HepG2 (cell line): ENCODE measurements around the gene NINL. TPM values are rescaled to one million over a fixed set of nuclear protein-coding genes. Genes with fewer than 3 reads are reported as not detected.

Source experiments
- ATAC-seq: fragments of 200-7000 bp; cut with Tn5 transposase; 3 replicates; pipeline ENCODE4 v1.9.1; 2020; ENCODE audit warnings: mild to moderate bottlenecking, moderate library complexity
- BruUV-seq: library from RNA; stranded (reverse); fragments of 400-500 nt; replicated peaks from 2 replicates; lab custom pipeline; 2021; lab: Mats Ljungman, UMichigan
- CTCF ChIA-PET: fragments of 300-600 bp; formaldehyde crosslinking; extraction: SDS; loops from one replicate; lab custom pipeline; 2021; ENCODE audit warnings: low total read pairs, inconsistent platforms, low intra/inter-chr PET ratio; lab: Yijun Ruan, JAX
- POLR2A ChIA-PET: fragments of 350-600 bp; sonication (Branson Sonifier 250); formaldehyde crosslinking; loops from one replicate; lab custom pipeline; 2020; ENCODE audit warnings: antibody characterized with exemption, inconsistent platforms; lab: Yijun Ruan, JAX
- DNase-seq: peaks from one replicate; pipeline ENCODE4 v3.0.0-alpha.2; 2015; ENCODE audit warnings: low spot score
- FAIRE-seq: peaks from 3 replicates; lab custom pipeline; 2011; peaks lifted over from hg19 to GRCh38; lab: Jason Lieb, UNC
- H2AFZ ChIP-seq: one replicate; pipeline ENCODE4 v1.6.1; 2011; ENCODE audit warnings: low read length, inconsistent platforms
- H3K27ac ChIP-seq: fragments of 300-600 bp; 3 replicates; pipeline ENCODE4 v1.8.0; 2011; ENCODE audit warnings: mixed run types, mild to moderate bottlenecking, mixed read lengths, low read length, inconsistent platforms; ENCODE audit not compliant: insufficient read depth; ENCODE audit errors: extremely low read length
- H3K27me3 ChIP-seq, 2 experiments: fragments of 200-600 bp in 1 of 2; 2 replicates in 1 of 2; 3 replicates in 1 of 2; pipeline versions ENCODE4 v1.6.0 to v1.8.0; 2011; ENCODE audit warnings: low read length in 2 of 2, mild to moderate bottlenecking in 2 of 2, moderate library complexity in 2 of 2, inconsistent platforms in 1 of 2; ENCODE audit not compliant: insufficient read depth in 2 of 2, control insufficient read depth in 1 of 2
- H3K36me3 ChIP-seq, 2 experiments: fragments of 200-600 bp in 1 of 2; replicated peaks in 1 of 2; 2 replicates in 1 of 2; 3 replicates in 1 of 2; pipeline versions ENCODE4 v1.5.1 to v1.8.0; 2011; ENCODE audit warnings: low read length in 2 of 2, inconsistent platforms in 1 of 2; ENCODE audit not compliant: insufficient read depth in 2 of 2, control insufficient read depth in 1 of 2
- H3K4me1 ChIP-seq: 2 replicates; pipeline ENCODE4 v1.5.1; 2012; ENCODE audit warnings: low read length, inconsistent platforms; ENCODE audit not compliant: insufficient read depth
- H3K4me2 ChIP-seq: 2 replicates; pipeline ENCODE4 v1.6.0; 2011; ENCODE audit warnings: low read depth, low read length, inconsistent platforms
- H3K4me3 ChIP-seq, 3 experiments: fragments of 200-600 bp in 1 of 3; sonication (generic), shearing (Covaris generic) in 1 of 3; replicated peaks in 1 of 3; 2 replicates each; pipeline ENCODE4 v1.5.1; 2011 to 2016; ENCODE audit warnings: low read length in 3 of 3, inconsistent platforms in 2 of 3, low read depth in 2 of 3, mild to moderate bottlenecking in 2 of 3, control low read depth in 1 of 3, mixed read lengths in 1 of 3; ENCODE audit not compliant: insufficient read depth in 1 of 3
- H3K79me2 ChIP-seq: one replicate; pipeline ENCODE4 v1.6.1; 2011; ENCODE audit warnings: low read length, inconsistent platforms; ENCODE audit not compliant: insufficient read depth
- H3K9ac ChIP-seq: 2 replicates; pipeline ENCODE4 v1.6.0; 2011; ENCODE audit warnings: mild to moderate bottlenecking, low read depth, low read length, inconsistent platforms; ENCODE audit not compliant: insufficient read depth
- H3K9me3 ChIP-seq: 2 replicates; pipeline ENCODE4 v1.5.1; 2012; ENCODE audit warnings: mild to moderate bottlenecking, low read length
- H4K20me1 ChIP-seq: 2 replicates; pipeline ENCODE4 v1.6.0; 2011; ENCODE audit warnings: inconsistent platforms, mild to moderate bottlenecking, low read length, moderate library complexity; ENCODE audit not compliant: insufficient read depth
- HOXA5 ChIP-seq: sonication (generic); formaldehyde crosslinking; IDR thresholded peaks from 2 replicates; pipeline ENCODE4 v1.4.0; 2020; ENCODE audit warnings: missing genetic modification reagents
- SCMH1 ChIP-seq: sonication (generic); formaldehyde crosslinking; IDR thresholded peaks from 2 replicates; pipeline ENCODE4 v1.9.0; 2021; ENCODE audit warnings: missing genetic modification reagents, mild to moderate bottlenecking, borderline replicate concordance
- SIN3A ChIP-seq: IDR thresholded peaks from 2 replicates; pipeline ENCODE4 v1.6.1; 2011; ENCODE audit warnings: low read depth, mild to moderate bottlenecking, control low read depth, low read length, borderline replicate concordance
- ZKSCAN1 ChIP-seq: fragments of 150-350 bp; IDR thresholded peaks from 2 replicates; pipeline ENCODE4 v1.6.1; 2014; ENCODE audit warnings: low read length
- ZNF644 ChIP-seq: IDR thresholded peaks from 2 replicates; pipeline ENCODE4 v1.6.1; 2016; ENCODE audit warnings: low read depth
- WGBS: methylation state at CpG from one replicate; pipeline ENCODE4 v1.1.6; 2017; ENCODE audit warnings: low lambda C conversion rate; 5-methylcytosine and 5-hydroxymethylcytosine counted together
- in situ Hi-C: cut with HindIII; loops from 2 replicates; pipeline ENCODE4 v1.10.0; 2017; ENCODE audit warnings: low pct_unique_long_range_greater_than_20kb; ENCODE audit not compliant: extremely low pct_ligation_motif_present
- intact Hi-C: fragments of 100-400 bp; cut with micrococcal nuclease; formaldehyde crosslinking; loops from one replicate; pipeline ENCODE4 v1.10.0; 2022; ENCODE audit not compliant: unreplicated experiment
- polyA plus RNA-seq, 8 experiments: library from polyadenylated mRNA; depleted of rRNA in 3 of 8; stranded (reverse) in 7 of 8; unstranded in 1 of 8; fragments of >200 nt; fragmentation: Illumina TruSeq in 4 of 8; extraction: Trizol in 4 of 8; gene quantifications; 2 replicates each; pipeline versions ENCODE4 v1.2.1 to v1.2.3, GENCODE V29; 2011 to 2016; ENCODE audit warnings: low read depth in 4 of 8, missing spikeins in 1 of 8, mixed read lengths in 1 of 8; ENCODE audit not compliant: insufficient read depth in 1 of 8
- total RNA-seq, 5 experiments: library from RNA; depleted of rRNA; stranded (reverse); fragments of >200 nt; fragmentation: Illumina TruSeq; extraction: Trizol; gene quantifications; 2 replicates each; pipeline ENCODE4 v1.2.3, GENCODE V29; 2016; ENCODE audit warnings: low read depth in 1 of 5

Gene NINL
- total and polyA plus RNA-seq, 2 of the 13 experiments (the other 11 are each of a cell fraction or from before 2014, with no cell fraction given): 32.3 to 34.3 TPM

DNA sequence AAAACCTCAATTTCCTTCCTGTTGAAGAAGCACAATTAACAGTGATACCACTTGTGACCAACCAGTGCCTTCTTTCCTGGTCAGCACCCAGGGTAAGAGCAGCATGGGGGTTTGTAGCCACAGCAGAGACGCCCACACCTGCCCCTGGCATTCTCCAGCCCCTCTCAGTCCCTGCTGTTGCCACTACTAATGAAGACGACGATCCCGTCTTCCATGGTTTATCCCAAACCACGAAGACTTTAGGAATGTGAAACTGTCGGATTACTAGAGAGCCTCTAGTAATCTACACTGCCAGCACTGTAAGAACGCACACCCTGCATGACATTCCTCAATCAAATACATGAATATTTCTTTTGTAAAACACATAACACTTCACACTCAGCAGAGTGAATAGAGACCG, 117.9 kb downstream of the NINL start:
- no TSS peak for BruUV-seq
- intact Hi-C loops: no loop called here

DNA sequence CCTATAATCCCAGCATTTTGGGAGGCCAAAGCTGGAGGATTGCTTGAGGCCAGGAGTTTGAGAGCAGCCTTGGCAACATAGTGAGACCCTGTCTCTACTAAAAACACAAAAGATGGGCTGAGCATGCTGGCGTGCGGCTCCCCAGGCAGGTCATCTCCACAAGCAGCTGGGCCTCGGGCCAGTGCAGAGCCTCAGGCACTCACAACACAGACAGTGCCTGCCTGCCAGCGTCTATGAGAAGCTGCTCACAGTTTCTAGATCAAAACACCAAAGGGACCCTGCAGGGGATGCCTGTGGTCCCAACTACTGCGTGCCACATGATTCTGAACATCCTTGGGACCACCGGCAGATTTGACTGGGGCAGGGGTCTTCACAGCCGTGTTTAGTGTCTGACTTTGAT, 118.5 kb downstream of the NINL start:
- FAIRE-seq: no peak
- Histone ChIP-seq H3K4me2 (no peak overlapping the region), H3K27ac (no peak overlapping the region), H3K36me3 (peaks cover 47 to 86% of the 10 kb centered on the region in 2 experiments), H3K79me2 (no peaks in the 10 kb centered on the region), H3K4me3 (no peak overlapping the region), H3K4me1 (no peaks in the 10 kb centered on the region), H2AFZ (no peak overlapping the region), H4K20me1 (no peaks in the 10 kb centered on the region), H3K27me3 (no peaks in the 10 kb centered on the region), H3K9ac (no peak overlapping the region), H3K9me3 (no peaks in the 10 kb centered on the region)
- ATAC-seq: no peak
- no peak for TF ChIP-seq ZNF644 (CRISPR knock-in tag)
- no peak for TF ChIP-seq ZKSCAN1
- no peak for TF ChIP-seq SCMH1 (CRISPR knock-in tag)
- TF ChIP-seq HOXA5 (CRISPR knock-in tag): no peak
- CTCF ChIA-PET: no interaction called here
- POLR2A ChIA-PET: no interaction called here
- no TSS peak for BruUV-seq
- no peak for DNase-seq
- WGBS: over 99% methylated on average over 6 of the region's 7 CpGs
- in situ Hi-C loops: no loop called here
- intact Hi-C loops: no loop called here

More for the DNA sequence above, 117.9 kb downstream of the NINL start:
- 96% methylated on average over 8 of the region's 8 CpGs for WGBS
- TF ChIP-seq SIN3A: no peak
- in situ Hi-C loops: no loop called here
- H3K9me3 ChIP-seq: no peaks in the 10 kb centered on the region
- FAIRE-seq (no peak), ATAC-seq (no peak), DNase-seq (no peak)
- no peak overlapping the region for H3K27ac ChIP-seq
- no peak overlapping the region for H3K4me2 ChIP-seq
- ChIA-PET POLR2A (no interaction called here), CTCF (no interaction called here)
- no peak overlapping the region for H3K9ac ChIP-seq
- no peak overlapping the region for H2AFZ ChIP-seq
- H4K20me1 ChIP-seq: no peaks in the 10 kb centered on the region
- H3K4me1 ChIP-seq: no peaks in the 10 kb centered on the region
- no peaks in the 10 kb centered on the region for H3K27me3 ChIP-seq
- H3K36me3 ChIP-seq: peaks cover 42 to 82% of the 10 kb centered on the region in 2 experiments
- H3K4me3 ChIP-seq: no peak overlapping the region
- no peaks in the 10 kb centered on the region for H3K79me2 ChIP-seq
